CD4-positive, alpha-beta memory T cell (primary cell): Measurements from ENCODE around the gene SULF2. TPM values are rescaled to one million over a fixed set of nuclear protein-coding genes. Genes with fewer than 3 reads are reported as not detected.

ENCODE experiments used
- CTCF ChIA-PET: fragments of 350-600 bp; sonication (Branson Sonifier 250); formaldehyde crosslinking; loops from one replicate; lab custom pipeline; 2021; ENCODE audit warnings: inconsistent platforms; ENCODE audit not compliant: partially characterized antibody; lab: Charles Lee
- POLR2A ChIA-PET: fragments of 350-600 bp; sonication (Branson Sonifier 250); formaldehyde crosslinking; loops from one replicate; lab custom pipeline; 2021; ENCODE audit not compliant: partially characterized antibody; lab: Charles Lee
- DNase-seq, 5 donors: peaks; one replicate each; pipeline versions ENCODE4 v3.0.0 to v3.0.0-alpha.2; 2020 to 2022; ENCODE audit warnings: mixed read lengths in 1 of 5
- H3K27ac ChIP-seq: one replicate; pipeline ENCODE4 v1.7.0; 2013; ENCODE audit warnings: low read depth, low read length
- H3K27me3 ChIP-seq: 2 replicates; pipeline ENCODE4 v1.7.0; 2013; ENCODE audit warnings: mild to moderate bottlenecking, low read length, moderate library complexity; ENCODE audit not compliant: insufficient read depth
- H3K36me3 ChIP-seq: 2 replicates; pipeline ENCODE4 v1.7.0; 2013; ENCODE audit warnings: mild to moderate bottlenecking, low read length, moderate library complexity; ENCODE audit not compliant: insufficient read depth
- H3K4me1 ChIP-seq: 2 replicates; pipeline ENCODE4 v1.7.0; 2013; ENCODE audit warnings: mild to moderate bottlenecking, low read length, moderate library complexity; ENCODE audit not compliant: insufficient read depth
- H3K4me3 ChIP-seq, 2 donors: one replicate each; pipeline ENCODE4 v1.7.0; 2013; ENCODE audit warnings: low read length in 2 of 2, mild to moderate bottlenecking in 1 of 2
- H3K9me3 ChIP-seq, 2 donors: one replicate each; pipeline ENCODE4 v1.7.0; 2013; ENCODE audit warnings: low read length in 2 of 2, control low read depth in 1 of 2; ENCODE audit not compliant: control insufficient read depth in 1 of 2
- H3K27ac Mint-ChIP-seq, 7 donors: one replicate each; pipeline ENCODE4 v1.8.0; 2020 to 2021; ENCODE audit warnings: mixed read lengths in 7 of 7, mild to moderate bottlenecking in 6 of 7, inconsistent platforms in 3 of 7, moderate library complexity in 3 of 7
- H3K27me3 Mint-ChIP-seq, 2 donors: one replicate each; pipeline ENCODE4 v1.8.0; 2020 to 2021; ENCODE audit warnings: mixed read lengths in 2 of 2
- H3K36me3 Mint-ChIP-seq, 2 donors: one replicate each; pipeline ENCODE4 v1.8.0; 2020 to 2021; ENCODE audit warnings: mixed read lengths in 2 of 2, inconsistent platforms in 1 of 2, mild to moderate bottlenecking in 1 of 2
- H3K4me1 Mint-ChIP-seq, 4 donors: one replicate each; pipeline ENCODE4 v1.8.0; 2020 to 2021; ENCODE audit warnings: mixed read lengths in 4 of 4, mild to moderate bottlenecking in 1 of 4
- H3K4me3 Mint-ChIP-seq, 8 donors: one replicate each; pipeline ENCODE4 v1.8.0; 2020 to 2021; ENCODE audit warnings: mixed read lengths in 8 of 8, mild to moderate bottlenecking in 7 of 8, moderate library complexity in 6 of 8, inconsistent platforms in 3 of 8
- H3K9me3 Mint-ChIP-seq, 8 donors: one replicate each; pipeline ENCODE4 v1.8.0; 2020 to 2021; ENCODE audit warnings: mixed read lengths in 8 of 8, mild to moderate bottlenecking in 5 of 8, inconsistent platforms in 3 of 8, moderate library complexity in 1 of 8
- intact Hi-C: fragments of 100-400 bp; cut with micrococcal nuclease; formaldehyde crosslinking; loops from one replicate; pipeline ENCODE4 v1.15.1; 2023
- polyA plus RNA-seq, 2 donors: library from polyadenylated mRNA; unstranded; fragments of 300-500 nt; fragmentation: Illumina TruSeq; gene quantifications; one replicate each; pipeline ENCODE4 v1.2.3, GENCODE V29; 2021
- total RNA-seq, 2 experiments: library from RNA; stranded (reverse); gene quantifications; one replicate each; pipeline ENCODE4 v1.2.3, GENCODE V29; 2021

Gene SULF2
- total and polyA plus RNA-seq, 4 experiments from 2014 or later: 0.16 to 1.3 (median 0.55) TPM

- Histone ChIP-seq H3K4me1 (peaks cover 4% of the 10 kb centered on the region), H3K9me3 (no peaks in the 10 kb centered on the region), H3K27me3 (no peaks in the 10 kb centered on the region), H3K36me3 (peaks cover 5% of the 10 kb centered on the region), H3K27ac (no peak overlapping the region), H3K4me3 (no peak overlapping the region)
- Mint-ChIP-seq H3K4me1 (peaks cover 0 to 4% (median 2%) of the 10 kb centered on the region in 4 donors), H3K27ac (peak overlapping the region in 1 of 7 donors; percentile 59), H3K9me3 (peaks cover 0 to 2% (median 0%) of the 10 kb centered on the region in 8 donors), H3K36me3 (peaks cover 9 to 28% of the 10 kb centered on the region in 2 donors), H3K4me3 (no peak overlapping the region), H3K27me3 (no peaks in the 10 kb centered on the region)
- intact Hi-C loops: no loop called here
- DNase-seq: no peak
- CTCF ChIA-PET: interaction anchor here (1.0 to 3.4 kb wide), 6 partner anchors 7 to 959 kb away, joined by 3 to 41 read pairs (median 4); no protein-coding TSS in a partner anchor
- POLR2A ChIA-PET: no interaction called here
These were observed 123.6 kb downstream of the SULF2 start for GRCh38 chr20:47661714-47662113.

- POLR2A ChIA-PET: no interaction called here
These were observed 124.1 kb downstream of the SULF2 start for GRCh38 chr20:47660983-47661700.

GRCh38 chr20:47660602-47660905, 124.7 kb downstream of the SULF2 start:
- ChIA-PET POLR2A (no interaction called here), CTCF (interaction anchor here (1.0 to 1.5 kb wide), 3 partner anchors 11 to 960 kb away, joined by 4 to 6 read pairs (median 5); no protein-coding TSS in a partner anchor)
- Mint-ChIP-seq H3K4me3 (no peak overlapping the region), H3K27me3 (no peaks in the 10 kb centered on the region), H3K9me3 (peaks cover 0 to 2% (median 0%) of the 10 kb centered on the region in 8 donors), H3K27ac (peak overlapping the region in 3 of 7 donors; percentile 5 to 48 (median 42)), H3K4me1 (peaks cover 0 to 4% (median 2%) of the 10 kb centered on the region in 4 donors), H3K36me3 (peaks cover 14 to 35% of the 10 kb centered on the region in 2 donors)
- Histone ChIP-seq H3K27me3 (no peaks in the 10 kb centered on the region), H3K36me3 (peaks cover 5% of the 10 kb centered on the region), H3K27ac (no peak overlapping the region), H3K4me1 (peaks cover 4% of the 10 kb centered on the region), H3K4me3 (no peak overlapping the region), H3K9me3 (no peaks in the 10 kb centered on the region)
- no peak for DNase-seq
- intact Hi-C loops: no loop called here

More at GRCh38 chr20:47660983-47661700, 124.1 kb downstream of the SULF2 start:
- no peaks in the 10 kb centered on the region for H3K27me3 ChIP-seq
- H3K27ac ChIP-seq: no peak overlapping the region
- no peak overlapping the region for H3K4me3 ChIP-seq
- peaks cover 4% of the 10 kb centered on the region for H3K4me1 ChIP-seq
- Mint-ChIP-seq H3K4me1 (peaks cover 0 to 4% (median 2%) of the 10 kb centered on the region in 4 donors), H3K36me3 (peaks cover 10 to 31% of the 10 kb centered on the region in 2 donors), H3K27ac (peak overlapping the region in 2 of 7 donors; percentile 42 to 48), H3K27me3 (no peaks in the 10 kb centered on the region), H3K4me3 (peak overlapping the region in 1 of 8 donors; percentile 5), H3K9me3 (peaks cover 0 to 2% (median 0%) of the 10 kb centered on the region in 8 donors)
- peaks cover 5% of the 10 kb centered on the region for H3K36me3 ChIP-seq
- CTCF ChIA-PET: interaction anchor here (1.0 to 1.9 kb wide), 5 partner anchors 10 to 959 kb away, joined by 3 to 6 read pairs (median 5); no protein-coding TSS in a partner anchor
- DNase-seq: no peak
- H3K9me3 ChIP-seq: no peaks in the 10 kb centered on the region
- intact Hi-C loops: no loop called here

GRCh38 chr20:47659904-47660601, 125.2 kb downstream of the SULF2 start:
- CTCF ChIA-PET: interaction anchor here (1.0 to 1.5 kb wide), 3 partner anchors 11 to 960 kb away, joined by 4 to 6 read pairs (median 5); no protein-coding TSS in a partner anchor
- Histone ChIP-seq H3K9me3 (no peaks in the 10 kb centered on the region), H3K27me3 (no peaks in the 10 kb centered on the region), H3K27ac (no peak overlapping the region), H3K4me1 (peaks cover 4% of the 10 kb centered on the region), H3K36me3 (peaks cover 10% of the 10 kb centered on the region), H3K4me3 (no peak overlapping the region)
- Mint-ChIP-seq H3K4me1 (peaks cover 0 to 4% (median 2%) of the 10 kb centered on the region in 4 donors), H3K27ac (peak overlapping the region in 3 of 7 donors; percentile 16 to 78 (median 20)), H3K9me3 (peaks cover 0 to 2% (median 0%) of the 10 kb centered on the region in 8 donors), H3K27me3 (no peaks in the 10 kb centered on the region), H3K36me3 (peaks cover 14 to 40% of the 10 kb centered on the region in 2 donors), H3K4me3 (no peak overlapping the region)
- POLR2A ChIA-PET: no interaction called here
- no peak for DNase-seq
- intact Hi-C loops: no loop called here

- POLR2A ChIA-PET: no interaction called here
- H3K9me3 Mint-ChIP-seq: no peaks in the 10 kb centered on the region
- CTCF ChIA-PET: no interaction called here
- no peak for DNase-seq
- Histone ChIP-seq H3K9me3 (no peaks in the 10 kb centered on the region), H3K4me3 (no peak overlapping the region), H3K27ac (no peak overlapping the region), H3K27me3 (no peaks in the 10 kb centered on the region), H3K4me1 (no peaks in the 10 kb centered on the region), H3K36me3 (peaks cover 40% of the 10 kb centered on the region)
- no peak overlapping the region for H3K4me3 Mint-ChIP-seq
- no peaks in the 10 kb centered on the region for H3K4me1 Mint-ChIP-seq
- H3K36me3 Mint-ChIP-seq: peaks cover 30 to 62% of the 10 kb centered on the region in 2 donors
- intact Hi-C loops: no loop called here
- no peak overlapping the region for H3K27ac Mint-ChIP-seq
- no peaks in the 10 kb centered on the region for H3K27me3 Mint-ChIP-seq
These were observed 129.0 kb downstream of the SULF2 start for GRCh38 chr20:47656318-47656717.

GRCh38 chr20:47655635-47656034, 129.6 kb downstream of the SULF2 start:
- H3K36me3 Mint-ChIP-seq: peaks cover 36 to 66% of the 10 kb centered on the region in 2 donors
- no peaks in the 10 kb centered on the region for H3K27me3 ChIP-seq

GRCh38 chr20:47654370-47654769, 130.9 kb downstream of the SULF2 start:
- Histone ChIP-seq H3K4me3 (no peak overlapping the region), H3K4me1 (no peaks in the 10 kb centered on the region), H3K36me3 (peaks cover 54% of the 10 kb centered on the region), H3K27me3 (no peaks in the 10 kb centered on the region), H3K9me3 (no peaks in the 10 kb centered on the region), H3K27ac (no peak overlapping the region)
- Mint-ChIP-seq H3K27me3 (no peaks in the 10 kb centered on the region), H3K36me3 (peaks cover 36 to 71% of the 10 kb centered on the region in 2 donors), H3K4me3 (no peak overlapping the region), H3K27ac (peak overlapping the region in 1 of 7 donors; percentile 30), H3K9me3 (no peaks in the 10 kb centered on the region), H3K4me1 (no peaks in the 10 kb centered on the region)
- intact Hi-C loops: no loop called here
- CTCF ChIA-PET: interaction anchor here (1.0 kb wide), 1 partner anchor 8 kb away, joined by 3 read pairs; no protein-coding TSS in a partner anchor
- no peak for DNase-seq
- POLR2A ChIA-PET: no interaction called here

More at GRCh38 chr20:47655635-47656034, 129.6 kb downstream of the SULF2 start:
- peak overlapping the region in 1 of 7 donors; percentile 38 for H3K27ac Mint-ChIP-seq
- H3K9me3 Mint-ChIP-seq: no peaks in the 10 kb centered on the region
- H3K4me1 Mint-ChIP-seq: no peaks in the 10 kb centered on the region
- H3K27me3 Mint-ChIP-seq: no peaks in the 10 kb centered on the region
- ChIA-PET POLR2A (no interaction called here), CTCF (no interaction called here)
- intact Hi-C loops: no loop called here
- Histone ChIP-seq H3K27ac (no peak overlapping the region), H3K4me3 (no peak overlapping the region), H3K9me3 (no peaks in the 10 kb centered on the region), H3K4me1 (no peaks in the 10 kb centered on the region), H3K36me3 (peaks cover 46% of the 10 kb centered on the region)
- H3K4me3 Mint-ChIP-seq: no peak overlapping the region
- DNase-seq: no peak
